Measurements from ENCODE around the gene GALNT9.

GRCh38 chr12:132314035-132314434 lies 15.4 kb downstream of the GALNT9 start:
- TF ChIP-seq CTCF (IDR thresholded peaks at IDR 0.05) (no peak), POLR2A (IDR thresholded peaks at IDR 0.05) (no peak)
